Vagina (tissue), 2 donors: ENCODE results near the gene ARSJ. TPM values are rescaled to one million over a fixed set of nuclear protein-coding genes. Genes with fewer than 3 reads are reported as not detected.

Experiments used
- DNase-seq, 2 donors: peaks; one replicate each; pipeline ENCODE4 v3.0.0-alpha.2; 2017; ENCODE audit errors: extremely low spot score in 2 of 2
- H3K27ac ChIP-seq: fragments of 200-600 bp; sonication (generic); one replicate; pipeline ENCODE4 v1.5.1; 2019
- H3K27me3 ChIP-seq: fragments of 200-600 bp; sonication (generic); one replicate; pipeline ENCODE4 v1.5.1; 2019
- H3K36me3 ChIP-seq, 2 donors: fragments of 200-600 bp; sonication (generic); one replicate each; pipeline ENCODE4 v1.5.1; 2017 to 2019
- H3K4me1 ChIP-seq: fragments of 200-600 bp; sonication (generic); one replicate; pipeline ENCODE4 v1.5.1; 2019
- H3K4me3 ChIP-seq, 2 donors: fragments of 200-600 bp; sonication (generic); 1 replicate in 1 of 2; 2 replicates in 1 of 2; pipeline ENCODE4 v1.5.1; 2016 to 2019
- H3K9me3 ChIP-seq: fragments of 200-600 bp; sonication (generic); one replicate; pipeline ENCODE4 v1.5.1; 2019
- POLR2A ChIP-seq, 2 donors: fragments of 450-650 bp; IDR thresholded peaks; one replicate each; pipeline ENCODE4 v1.6.1; 2017; ENCODE audit warnings: antibody characterized with exemption in 2 of 2, mild to moderate bottlenecking in 2 of 2, moderate library complexity in 2 of 2
- POLR2AphosphoS5 ChIP-seq, 2 donors: sonication (generic); formaldehyde crosslinking; IDR thresholded peaks; one replicate each; pipeline ENCODE4 v1.9.0; 2017; ENCODE audit warnings: antibody characterized with exemption in 2 of 2, mild to moderate bottlenecking in 2 of 2, low read depth in 1 of 2; ENCODE audit not compliant: insufficient read depth in 1 of 2
- intact Hi-C: fragments of 100-400 bp; cut with DNase I; formaldehyde crosslinking; loops from one replicate; pipeline ENCODE4 v1.15.1; 2023
- total RNA-seq: library from RNA; depleted of rRNA; stranded (reverse); fragments of >200 nt; gene quantifications from one replicate; pipeline ENCODE4 v1.2.3, GENCODE V29; 2016
- TF ChIP-seq, protein P1 (sequence below), 3 experiments: fragments of 450-650 bp in 2 of 3; fragments of 200-600 bp in 1 of 3; sonication (generic) in 1 of 3; IDR thresholded peaks; one replicate each; pipeline ENCODE4 v1.5.1; 2017 to 2019; ENCODE audit warnings: antibody characterized with exemption in 3 of 3, mild to moderate bottlenecking in 2 of 3, moderate library complexity in 2 of 3

Gene ARSJ
- total RNA-seq, 1 donor from 2014 or later: 5.4 TPM

DNA sequence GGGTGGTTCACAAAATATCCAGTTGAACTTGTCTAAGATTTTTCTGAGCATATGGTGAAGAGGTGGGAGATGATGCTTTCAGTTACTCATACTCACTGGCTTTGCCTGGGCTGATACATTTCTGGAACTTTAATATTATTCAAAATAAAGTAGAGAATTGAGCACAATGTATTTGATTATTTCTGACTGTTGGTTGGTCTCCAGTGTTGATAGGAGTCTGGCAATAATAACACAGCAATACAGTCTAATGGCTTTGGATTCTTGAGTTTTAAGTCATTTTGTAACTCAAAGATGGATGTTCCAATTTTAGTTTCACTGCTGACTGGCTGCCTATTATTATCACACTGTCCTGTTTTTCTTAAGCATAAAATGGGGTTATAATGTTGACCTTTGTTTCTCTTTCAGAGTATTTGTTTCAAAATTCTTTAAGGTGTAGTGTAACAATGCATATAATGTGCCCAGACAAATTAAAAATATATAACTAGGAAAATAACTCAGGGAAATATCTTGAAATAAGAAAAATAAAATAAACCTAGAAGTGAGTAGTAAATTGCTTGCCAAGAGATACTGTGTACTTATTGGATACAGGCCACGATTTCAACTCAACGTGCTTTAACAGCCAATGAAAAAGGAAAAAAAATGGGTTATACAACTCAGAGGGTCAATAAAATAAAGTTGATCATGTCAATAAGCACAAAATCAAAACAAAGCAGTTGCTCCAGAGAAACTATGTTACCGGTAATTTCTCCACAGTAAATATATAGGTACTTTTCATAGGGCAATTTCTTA is 99.0 kb downstream of the ARSJ start:
- no peak for TF ChIP-seq POLR2AphosphoS5 (IDR thresholded peaks at IDR 0.05; ENCODE audit: insufficient read depth in 1 of 2, low read depth in 1 of 2)
- TF ChIP-seq POLR2A (IDR thresholded peaks at IDR 0.05): no peak
- TF ChIP-seq, protein P1, sequence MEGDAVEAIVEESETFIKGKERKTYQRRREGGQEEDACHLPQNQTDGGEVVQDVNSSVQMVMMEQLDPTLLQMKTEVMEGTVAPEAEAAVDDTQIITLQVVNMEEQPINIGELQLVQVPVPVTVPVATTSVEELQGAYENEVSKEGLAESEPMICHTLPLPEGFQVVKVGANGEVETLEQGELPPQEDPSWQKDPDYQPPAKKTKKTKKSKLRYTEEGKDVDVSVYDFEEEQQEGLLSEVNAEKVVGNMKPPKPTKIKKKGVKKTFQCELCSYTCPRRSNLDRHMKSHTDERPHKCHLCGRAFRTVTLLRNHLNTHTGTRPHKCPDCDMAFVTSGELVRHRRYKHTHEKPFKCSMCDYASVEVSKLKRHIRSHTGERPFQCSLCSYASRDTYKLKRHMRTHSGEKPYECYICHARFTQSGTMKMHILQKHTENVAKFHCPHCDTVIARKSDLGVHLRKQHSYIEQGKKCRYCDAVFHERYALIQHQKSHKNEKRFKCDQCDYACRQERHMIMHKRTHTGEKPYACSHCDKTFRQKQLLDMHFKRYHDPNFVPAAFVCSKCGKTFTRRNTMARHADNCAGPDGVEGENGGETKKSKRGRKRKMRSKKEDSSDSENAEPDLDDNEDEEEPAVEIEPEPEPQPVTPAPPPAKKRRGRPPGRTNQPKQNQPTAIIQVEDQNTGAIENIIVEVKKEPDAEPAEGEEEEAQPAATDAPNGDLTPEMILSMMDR (IDR thresholded peaks at IDR 0.05): no peak
- Histone ChIP-seq H3K9me3 (no peaks in the 10 kb centered on the region), H3K4me3 (no peak overlapping the region), H3K27ac (no peak overlapping the region), H3K27me3 (no peaks in the 10 kb centered on the region), H3K36me3 (no peaks in the 10 kb centered on the region), H3K4me1 (no peaks in the 10 kb centered on the region)
- intact Hi-C loops: no loop called here
- no peak for DNase-seq

- no peak for DNase-seq
- intact Hi-C loops: no loop called here
- Histone ChIP-seq H3K27ac (no peak overlapping the region), H3K9me3 (no peaks in the 10 kb centered on the region), H3K4me1 (no peaks in the 10 kb centered on the region), H3K4me3 (no peak overlapping the region), H3K36me3 (no peaks in the 10 kb centered on the region), H3K27me3 (no peaks in the 10 kb centered on the region)
- TF ChIP-seq, protein P1 (IDR thresholded peaks at IDR 0.05): no peak
- TF ChIP-seq POLR2AphosphoS5 (IDR thresholded peaks at IDR 0.05; ENCODE audit: insufficient read depth in 1 of 2, low read depth in 1 of 2) (no peak), POLR2A (IDR thresholded peaks at IDR 0.05) (no peak)
These were observed 100.8 kb downstream of the ARSJ start for GRCh38 chr4:113878668-113879067.

DNA sequence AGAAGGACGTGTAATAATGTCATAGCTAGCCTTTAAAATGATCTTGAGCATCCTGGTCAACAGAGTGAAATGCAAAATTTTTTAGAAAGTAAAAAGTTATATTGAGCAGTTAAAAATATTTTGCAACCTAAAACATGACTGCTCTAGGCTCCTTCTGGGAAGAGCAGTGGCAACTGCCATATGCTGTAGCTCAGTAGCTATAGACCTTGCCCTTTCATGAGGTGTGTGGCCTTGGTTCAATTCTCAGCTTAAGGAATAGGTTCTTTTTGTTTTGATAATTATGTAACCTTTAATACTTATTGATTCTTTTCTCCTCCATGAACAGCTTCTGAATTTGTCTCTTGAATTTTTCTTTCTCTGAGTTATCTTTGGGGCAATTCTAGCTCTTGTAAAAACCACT is 105.0 kb downstream of the ARSJ start:
- no peak overlapping the region for H3K27ac ChIP-seq
- H3K4me3 ChIP-seq: no peak overlapping the region
- H3K27me3 ChIP-seq: no peaks in the 10 kb centered on the region
- no peak for DNase-seq
- no peaks in the 10 kb centered on the region for H3K36me3 ChIP-seq
- no peaks in the 10 kb centered on the region for H3K9me3 ChIP-seq
- TF ChIP-seq POLR2A (IDR thresholded peaks at IDR 0.05) (no peak), POLR2AphosphoS5 (IDR thresholded peaks at IDR 0.05; ENCODE audit: insufficient read depth in 1 of 2, low read depth in 1 of 2) (no peak)
- TF ChIP-seq, protein P1 (IDR thresholded peaks at IDR 0.05): no peak
- intact Hi-C loops: no loop called here
- no peaks in the 10 kb centered on the region for H3K4me1 ChIP-seq

- Histone ChIP-seq H3K27me3 (no peaks in the 10 kb centered on the region), H3K9me3 (no peaks in the 10 kb centered on the region), H3K27ac (no peak overlapping the region), H3K4me3 (no peak overlapping the region), H3K4me1 (no peaks in the 10 kb centered on the region), H3K36me3 (no peaks in the 10 kb centered on the region)
- intact Hi-C loops: no loop called here
- DNase-seq: no peak
- no peak for TF ChIP-seq POLR2AphosphoS5 (IDR thresholded peaks at IDR 0.05; ENCODE audit: insufficient read depth in 1 of 2, low read depth in 1 of 2)
These were observed 105.9 kb downstream of the ARSJ start for GRCh38 chr4:113873508-113873907.

DNA sequence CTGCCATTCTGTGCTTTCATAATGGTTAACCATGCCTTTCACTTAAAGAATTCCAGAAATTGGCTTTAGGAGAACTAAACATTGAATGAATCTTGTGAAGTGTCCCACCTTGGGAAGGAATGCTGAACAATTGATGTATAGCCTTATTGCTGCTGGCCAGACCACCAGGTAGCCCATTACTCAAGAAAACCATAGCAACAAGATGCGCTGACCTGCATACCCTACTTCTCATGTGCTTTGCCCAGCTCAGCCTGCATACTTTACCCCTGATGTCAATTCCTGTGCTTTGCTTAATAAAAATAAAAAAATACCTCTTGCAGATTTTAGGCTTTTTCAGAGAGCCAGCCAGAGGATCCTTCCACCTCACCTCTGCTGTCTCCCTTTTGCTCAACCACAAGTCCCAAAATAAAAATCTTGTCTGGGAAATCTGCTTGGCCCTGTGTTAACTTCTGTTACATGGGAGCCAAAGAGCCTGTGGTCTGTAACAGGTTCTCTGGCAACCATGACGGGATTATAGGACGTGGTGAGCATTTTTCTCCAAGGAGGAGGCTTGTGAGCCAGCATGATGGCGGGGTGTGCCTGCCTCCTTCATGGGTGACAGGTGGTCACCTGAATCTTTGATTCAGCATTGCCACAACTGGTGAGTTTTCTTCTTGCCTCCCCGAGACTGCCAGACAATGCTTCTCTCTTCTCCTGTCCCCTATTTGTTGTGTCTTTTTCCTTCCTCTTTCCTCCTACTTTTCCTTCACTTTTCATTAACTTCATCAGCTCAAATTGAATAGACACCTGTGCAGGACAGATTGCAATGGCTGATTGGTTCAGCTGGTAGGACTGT is 106.8 kb downstream of the ARSJ start:
- TF ChIP-seq, protein P1 (IDR thresholded peaks at IDR 0.05): no peak
- no peak for TF ChIP-seq POLR2A (IDR thresholded peaks at IDR 0.05)
- intact Hi-C loops: no loop called here
- DNase-seq: no peak

More for the DNA sequence above, 106.8 kb downstream of the ARSJ start:
- H3K27ac ChIP-seq: no peak overlapping the region
- H3K9me3 ChIP-seq: no peaks in the 10 kb centered on the region
- H3K36me3 ChIP-seq: no peaks in the 10 kb centered on the region
- H3K27me3 ChIP-seq: no peaks in the 10 kb centered on the region
- no peak overlapping the region for H3K4me3 ChIP-seq
- no peaks in the 10 kb centered on the region for H3K4me1 ChIP-seq
